ENCODE measurements around the gene SPTBN1.

DNA sequence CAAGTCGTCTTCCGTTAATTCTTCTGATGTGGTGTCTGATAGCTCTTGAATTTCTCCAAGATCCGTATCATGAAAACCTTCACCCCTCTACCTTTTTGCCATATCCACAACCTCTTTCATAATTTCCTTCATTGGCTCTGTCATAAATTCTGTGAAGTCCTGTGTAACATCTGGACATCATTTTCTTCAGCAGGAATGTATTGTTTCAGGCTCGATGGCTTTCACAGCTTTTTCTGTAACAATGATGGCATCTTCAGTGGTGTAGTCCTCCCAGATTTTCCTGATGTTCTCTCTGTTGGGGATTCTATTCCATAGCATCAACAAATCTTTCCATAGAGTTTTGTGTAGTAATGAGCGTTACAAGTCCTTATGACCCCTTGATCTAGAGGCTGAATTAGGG lies 153.1 kb downstream of the SPTBN1 start:
- TF ChIP-seq, protein P1, sequence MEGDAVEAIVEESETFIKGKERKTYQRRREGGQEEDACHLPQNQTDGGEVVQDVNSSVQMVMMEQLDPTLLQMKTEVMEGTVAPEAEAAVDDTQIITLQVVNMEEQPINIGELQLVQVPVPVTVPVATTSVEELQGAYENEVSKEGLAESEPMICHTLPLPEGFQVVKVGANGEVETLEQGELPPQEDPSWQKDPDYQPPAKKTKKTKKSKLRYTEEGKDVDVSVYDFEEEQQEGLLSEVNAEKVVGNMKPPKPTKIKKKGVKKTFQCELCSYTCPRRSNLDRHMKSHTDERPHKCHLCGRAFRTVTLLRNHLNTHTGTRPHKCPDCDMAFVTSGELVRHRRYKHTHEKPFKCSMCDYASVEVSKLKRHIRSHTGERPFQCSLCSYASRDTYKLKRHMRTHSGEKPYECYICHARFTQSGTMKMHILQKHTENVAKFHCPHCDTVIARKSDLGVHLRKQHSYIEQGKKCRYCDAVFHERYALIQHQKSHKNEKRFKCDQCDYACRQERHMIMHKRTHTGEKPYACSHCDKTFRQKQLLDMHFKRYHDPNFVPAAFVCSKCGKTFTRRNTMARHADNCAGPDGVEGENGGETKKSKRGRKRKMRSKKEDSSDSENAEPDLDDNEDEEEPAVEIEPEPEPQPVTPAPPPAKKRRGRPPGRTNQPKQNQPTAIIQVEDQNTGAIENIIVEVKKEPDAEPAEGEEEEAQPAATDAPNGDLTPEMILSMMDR (IDR thresholded peaks at IDR 0.05; ENCODE audit: poor library complexity) = no peak
- no peak for TF ChIP-seq EZH2 (IDR thresholded peaks at IDR 0.05; ENCODE audit: borderline replicate concordance)
